DND-41 (cell line): Measurements from ENCODE around the gene PLK5.

Experiments
- EZH2 ChIP-seq: IDR thresholded peaks from 3 replicates; pipeline ENCODE4 v1.6.1; 2012; ENCODE audit warnings: borderline replicate concordance, low read depth, mild to moderate bottlenecking, moderate library complexity, low read length, inconsistent platforms; ENCODE audit not compliant: severe bottlenecking
- TF ChIP-seq, protein P1 (sequence below): IDR thresholded peaks from 2 replicates; pipeline ENCODE4 v1.5.1; 2012; ENCODE audit warnings: borderline replicate concordance, low read length, moderate library complexity, mild to moderate bottlenecking; ENCODE audit not compliant: poor library complexity, severe bottlenecking; ENCODE audit errors: extremely low read depth

DNA sequence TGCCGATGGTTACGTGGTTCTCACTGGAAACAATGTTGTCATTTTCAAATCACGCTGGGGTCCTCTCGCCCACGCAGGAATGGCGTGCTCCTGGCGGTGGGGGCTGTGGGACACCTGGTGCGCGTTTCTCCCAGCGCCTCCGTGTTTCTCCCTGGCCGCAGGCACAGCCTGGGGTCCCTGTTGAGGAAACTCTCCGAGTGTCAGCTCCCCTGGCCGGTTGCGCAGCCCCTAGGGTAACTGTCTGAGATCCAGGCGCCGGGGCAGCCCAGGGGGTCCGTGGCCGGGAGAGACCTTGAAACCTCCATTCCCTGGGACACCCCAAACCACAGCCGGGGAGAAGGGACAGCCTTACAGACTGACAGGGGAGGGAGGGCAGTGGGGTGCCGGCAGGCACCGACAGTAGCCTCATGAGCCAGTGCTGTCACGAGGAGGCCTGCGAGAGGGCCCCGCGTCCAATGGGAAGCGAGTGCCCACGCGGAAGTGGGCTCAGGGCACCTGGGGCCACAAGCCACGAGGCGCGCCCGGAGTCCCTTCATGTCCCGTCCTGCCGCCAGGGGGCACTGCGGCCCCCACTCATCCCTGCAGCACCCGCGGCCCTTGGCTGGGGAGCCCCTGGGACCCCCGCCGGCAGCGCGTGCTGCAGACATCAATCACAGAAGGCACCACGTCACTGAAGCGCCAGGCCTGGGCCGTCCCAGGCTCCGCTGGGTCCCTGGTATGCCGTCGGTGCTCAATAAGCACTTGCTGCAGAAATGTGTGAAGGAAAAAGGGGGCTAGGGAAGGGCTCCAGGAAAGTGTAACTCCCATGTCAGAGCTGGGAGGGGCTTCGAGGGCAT lies 20.6 kb upstream of the PLK5 start:
- TF ChIP-seq, protein P1, sequence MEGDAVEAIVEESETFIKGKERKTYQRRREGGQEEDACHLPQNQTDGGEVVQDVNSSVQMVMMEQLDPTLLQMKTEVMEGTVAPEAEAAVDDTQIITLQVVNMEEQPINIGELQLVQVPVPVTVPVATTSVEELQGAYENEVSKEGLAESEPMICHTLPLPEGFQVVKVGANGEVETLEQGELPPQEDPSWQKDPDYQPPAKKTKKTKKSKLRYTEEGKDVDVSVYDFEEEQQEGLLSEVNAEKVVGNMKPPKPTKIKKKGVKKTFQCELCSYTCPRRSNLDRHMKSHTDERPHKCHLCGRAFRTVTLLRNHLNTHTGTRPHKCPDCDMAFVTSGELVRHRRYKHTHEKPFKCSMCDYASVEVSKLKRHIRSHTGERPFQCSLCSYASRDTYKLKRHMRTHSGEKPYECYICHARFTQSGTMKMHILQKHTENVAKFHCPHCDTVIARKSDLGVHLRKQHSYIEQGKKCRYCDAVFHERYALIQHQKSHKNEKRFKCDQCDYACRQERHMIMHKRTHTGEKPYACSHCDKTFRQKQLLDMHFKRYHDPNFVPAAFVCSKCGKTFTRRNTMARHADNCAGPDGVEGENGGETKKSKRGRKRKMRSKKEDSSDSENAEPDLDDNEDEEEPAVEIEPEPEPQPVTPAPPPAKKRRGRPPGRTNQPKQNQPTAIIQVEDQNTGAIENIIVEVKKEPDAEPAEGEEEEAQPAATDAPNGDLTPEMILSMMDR, result peak; percentile 80
- TF ChIP-seq EZH2, result no peak
